WTC11 (cell line): ENCODE measurements around the gene NRSN2. TPM values are rescaled to one million over a fixed set of nuclear protein-coding genes. Genes with fewer than 3 reads are reported as not detected.

Source experiments
- ATAC-seq: fragments of 200-7000 bp; cut with Tn5 transposase; 2 replicates; pipeline ENCODE4 v1.10.0; 2021; ENCODE audit warnings: mild to moderate bottlenecking, moderate library complexity
- CTCF ChIA-PET: fragments of 300-600 bp; sonication (Branson Sonifier 250); formaldehyde crosslinking; loops from one replicate; lab custom pipeline; 2021; ENCODE audit warnings: antibody characterized with exemption; lab: Charles Lee
- POLR2A ChIA-PET: fragments of 350-600 bp; sonication (Branson Sonifier 250); formaldehyde crosslinking; loops from one replicate; lab custom pipeline; 2021; ENCODE audit warnings: antibody characterized with exemption; lab: Charles Lee
- DNase-seq: peaks from one replicate; pipeline ENCODE4 v3.0.0; 2021; ENCODE audit warnings: low spot score
- H3K27ac Mint-ChIP-seq: 2 replicates; pipeline ENCODE4 v1.8.0; 2021; ENCODE audit warnings: mixed read lengths
- H3K27me3 Mint-ChIP-seq: 2 replicates; pipeline ENCODE4 v1.8.0; 2021; ENCODE audit warnings: low read depth, mild to moderate bottlenecking, moderate library complexity, mixed read lengths
- H3K36me3 Mint-ChIP-seq: 2 replicates; pipeline ENCODE4 v1.8.0; 2021; ENCODE audit warnings: mixed read lengths
- H3K4me1 Mint-ChIP-seq: 2 replicates; pipeline ENCODE4 v1.8.0; 2022; ENCODE audit warnings: mixed read lengths
- H3K4me3 Mint-ChIP-seq: 2 replicates; pipeline ENCODE4 v1.8.0; 2021; ENCODE audit warnings: mild to moderate bottlenecking, moderate library complexity, mixed read lengths
- H3K9me3 Mint-ChIP-seq: 2 replicates; pipeline ENCODE4 v1.8.0; 2021; ENCODE audit warnings: mixed read lengths
- NFE2L1 ChIP-seq: sonication (generic); formaldehyde crosslinking; IDR thresholded peaks from 2 replicates; pipeline ENCODE4 v1.8.1; 2023; ENCODE audit warnings: missing genetic modification reagents
- NR3C1 ChIP-seq: sonication (generic); formaldehyde crosslinking; conservative IDR thresholded peaks from 2 replicates; pipeline ENCODE4 v1.8.1; 2023; ENCODE audit warnings: low read depth, mild to moderate bottlenecking, missing genetic modification reagents
- SOX15 ChIP-seq: fragments of 250-450 bp; sonication (Bioruptor Pico); IDR thresholded peaks from 2 replicates; pipeline ENCODE4 v1.9.0; 2021; ENCODE audit warnings: mild to moderate bottlenecking
- TP53 ChIP-seq: sonication (generic); formaldehyde crosslinking; IDR thresholded peaks from 2 replicates; pipeline ENCODE4 v1.8.1; 2023; ENCODE audit warnings: mild to moderate bottlenecking, missing genetic modification reagents
- total RNA-seq: library from RNA; stranded (reverse); gene quantifications from 3 replicates; pipeline ENCODE4 v1.2.3, GENCODE V29; 2021
- TF ChIP-seq, protein P1 (sequence below): sonication (generic); formaldehyde crosslinking; IDR thresholded peaks from 2 replicates; pipeline ENCODE4 v1.8.1; 2022; ENCODE audit warnings: mild to moderate bottlenecking, missing genetic modification reagents, moderate library complexity, borderline replicate concordance
- TF ChIP-seq, protein P2 (sequence below): fragments of 250-450 bp; sonication (Bioruptor Pico); IDR thresholded peaks from 2 replicates; pipeline ENCODE4 v1.9.0; 2021; ENCODE audit warnings: moderate library complexity, mild to moderate bottlenecking, inconsistent platforms, borderline replicate concordance
- TF ChIP-seq, protein P3 (sequence below): sonication (generic); formaldehyde crosslinking; IDR thresholded peaks from 2 replicates; pipeline ENCODE4 v1.8.0; 2022; ENCODE audit warnings: mild to moderate bottlenecking, missing genetic modification reagents
- TF ChIP-seq, protein P4 (sequence below): sonication (generic); formaldehyde crosslinking; IDR thresholded peaks from 2 replicates; pipeline ENCODE4 v1.8.1; 2023; ENCODE audit warnings: mild to moderate bottlenecking, missing genetic modification reagents, moderate library complexity
- TF ChIP-seq, protein P5 (sequence below): sonication (generic); formaldehyde crosslinking; IDR thresholded peaks from 2 replicates; pipeline ENCODE4 v1.8.1; 2022; ENCODE audit warnings: low read depth, missing genetic modification reagents, borderline replicate concordance
- TF ChIP-seq, protein P6 (sequence below): sonication (generic); formaldehyde crosslinking; IDR thresholded peaks from 2 replicates; pipeline ENCODE4 v1.8.1; 2022; ENCODE audit warnings: low read depth, mild to moderate bottlenecking, moderate library complexity, missing genetic modification reagents, borderline replicate concordance
- TF ChIP-seq, protein P7 (sequence below): fragments of 250-450 bp; sonication (Bioruptor Pico); conservative IDR thresholded peaks from 2 replicates; pipeline ENCODE4 v1.9.0; 2021; ENCODE audit warnings: mild to moderate bottlenecking
- TF ChIP-seq, protein P8 (sequence below): fragments of 250-450 bp; sonication (Bioruptor Pico); IDR thresholded peaks from 2 replicates; pipeline ENCODE4 v1.9.0; 2021; ENCODE audit warnings: mild to moderate bottlenecking
- TF ChIP-seq, protein P9 (sequence below): sonication (generic); formaldehyde crosslinking; IDR thresholded peaks from 2 replicates; pipeline ENCODE4 v1.8.1; 2023; ENCODE audit warnings: mild to moderate bottlenecking, missing genetic modification reagents, borderline replicate concordance

NRSN2 gene
- total RNA-seq, 1 experiment from 2014 or later = 23.0 TPM

DNA sequence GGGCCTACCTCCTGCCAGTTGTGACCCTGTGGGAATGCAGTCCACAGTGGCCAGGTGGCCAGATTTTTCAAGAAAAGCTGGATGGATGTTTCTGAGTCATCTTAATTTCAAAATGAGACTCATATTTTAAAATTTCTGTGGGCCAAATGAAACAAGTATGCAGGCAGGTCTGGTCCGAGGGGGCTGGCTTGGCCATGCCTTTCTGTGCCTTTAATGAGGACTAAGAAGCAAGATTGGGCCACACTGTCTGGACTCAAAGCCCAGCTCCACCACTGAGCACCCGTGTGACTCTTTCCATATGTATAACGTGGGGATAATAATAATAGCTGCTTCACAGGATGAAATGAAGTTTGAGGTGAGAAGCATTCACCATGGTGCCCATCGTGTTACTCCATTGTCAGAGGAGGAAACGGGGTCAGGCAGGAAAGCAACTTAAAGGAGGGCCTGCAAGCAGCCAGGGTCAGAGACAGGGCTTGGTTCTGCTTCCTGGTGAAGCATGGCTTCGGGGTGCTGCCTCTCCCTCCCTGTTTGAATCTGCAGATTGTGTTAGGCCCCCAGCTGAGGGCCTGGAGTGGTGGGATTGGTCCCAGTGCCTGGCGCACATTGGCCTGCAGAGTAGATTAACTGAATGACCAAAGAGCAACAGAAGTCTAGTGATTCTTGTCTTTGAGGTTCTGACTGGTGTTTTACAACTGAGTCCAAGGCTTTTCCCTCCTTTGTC is 17.8 kb upstream of the NRSN2 start:
- peaks cover 22% of the 10 kb centered on the region for H3K27me3 Mint-ChIP-seq
- H3K27ac Mint-ChIP-seq = no peak overlapping the region
- POLR2A ChIA-PET = interaction anchor here (1.4 to 2.2 kb wide), 3 partner anchors 19 to 51 kb away, joined by 4 to 8 read pairs (median 6); no protein-coding TSS in a partner anchor
- peaks cover 33% of the 10 kb centered on the region for H3K4me1 Mint-ChIP-seq
- peaks cover 10% of the 10 kb centered on the region for H3K36me3 Mint-ChIP-seq
- H3K9me3 Mint-ChIP-seq = no peaks in the 10 kb centered on the region
- peak overlapping the region; percentile 87 for H3K4me3 Mint-ChIP-seq
- DNase-seq (no peak), ATAC-seq (no peak)
- TF ChIP-seq, protein P1, sequence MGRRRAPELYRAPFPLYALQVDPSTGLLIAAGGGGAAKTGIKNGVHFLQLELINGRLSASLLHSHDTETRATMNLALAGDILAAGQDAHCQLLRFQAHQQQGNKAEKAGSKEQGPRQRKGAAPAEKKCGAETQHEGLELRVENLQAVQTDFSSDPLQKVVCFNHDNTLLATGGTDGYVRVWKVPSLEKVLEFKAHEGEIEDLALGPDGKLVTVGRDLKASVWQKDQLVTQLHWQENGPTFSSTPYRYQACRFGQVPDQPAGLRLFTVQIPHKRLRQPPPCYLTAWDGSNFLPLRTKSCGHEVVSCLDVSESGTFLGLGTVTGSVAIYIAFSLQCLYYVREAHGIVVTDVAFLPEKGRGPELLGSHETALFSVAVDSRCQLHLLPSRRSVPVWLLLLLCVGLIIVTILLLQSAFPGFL (CRISPR knock-in tag) = no peak
- TF ChIP-seq, protein P2, sequence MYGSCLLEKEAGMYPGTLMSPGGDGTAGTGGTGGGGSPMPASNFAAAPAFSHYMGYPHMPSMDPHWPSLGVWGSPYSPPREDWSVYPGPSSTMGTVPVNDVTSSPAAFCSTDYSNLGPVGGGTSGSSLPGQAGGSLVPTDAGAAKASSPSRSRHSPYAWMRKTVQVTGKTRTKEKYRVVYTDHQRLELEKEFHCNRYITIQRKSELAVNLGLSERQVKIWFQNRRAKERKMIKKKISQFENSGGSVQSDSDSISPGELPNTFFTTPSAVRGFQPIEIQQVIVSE (CRISPR knock-in tag) = no peak
- TF ChIP-seq NR3C1 (CRISPR knock-in tag) (no peak), TP53 (CRISPR knock-in tag) (no peak), NFE2L1 (CRISPR knock-in tag) (no peak)
- TF ChIP-seq, protein P3, sequence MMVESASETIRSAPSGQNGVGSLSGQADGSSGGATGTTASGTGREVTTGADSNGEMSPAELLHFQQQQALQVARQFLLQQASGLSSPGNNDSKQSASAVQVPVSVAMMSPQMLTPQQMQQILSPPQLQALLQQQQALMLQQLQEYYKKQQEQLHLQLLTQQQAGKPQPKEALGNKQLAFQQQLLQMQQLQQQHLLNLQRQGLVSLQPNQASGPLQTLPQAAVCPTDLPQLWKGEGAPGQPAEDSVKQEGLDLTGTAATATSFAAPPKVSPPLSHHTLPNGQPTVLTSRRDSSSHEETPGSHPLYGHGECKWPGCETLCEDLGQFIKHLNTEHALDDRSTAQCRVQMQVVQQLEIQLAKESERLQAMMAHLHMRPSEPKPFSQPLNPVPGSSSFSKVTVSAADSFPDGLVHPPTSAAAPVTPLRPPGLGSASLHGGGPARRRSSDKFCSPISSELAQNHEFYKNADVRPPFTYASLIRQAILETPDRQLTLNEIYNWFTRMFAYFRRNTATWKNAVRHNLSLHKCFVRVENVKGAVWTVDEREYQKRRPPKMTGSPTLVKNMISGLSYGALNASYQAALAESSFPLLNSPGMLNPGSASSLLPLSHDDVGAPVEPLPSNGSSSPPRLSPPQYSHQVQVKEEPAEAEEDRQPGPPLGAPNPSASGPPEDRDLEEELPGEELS = no peak
- TF ChIP-seq, protein P4, sequence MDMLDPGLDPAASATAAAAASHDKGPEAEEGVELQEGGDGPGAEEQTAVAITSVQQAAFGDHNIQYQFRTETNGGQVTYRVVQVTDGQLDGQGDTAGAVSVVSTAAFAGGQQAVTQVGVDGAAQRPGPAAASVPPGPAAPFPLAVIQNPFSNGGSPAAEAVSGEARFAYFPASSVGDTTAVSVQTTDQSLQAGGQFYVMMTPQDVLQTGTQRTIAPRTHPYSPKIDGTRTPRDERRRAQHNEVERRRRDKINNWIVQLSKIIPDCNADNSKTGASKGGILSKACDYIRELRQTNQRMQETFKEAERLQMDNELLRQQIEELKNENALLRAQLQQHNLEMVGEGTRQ (CRISPR knock-in tag) = no peak
- TF ChIP-seq, protein P5, sequence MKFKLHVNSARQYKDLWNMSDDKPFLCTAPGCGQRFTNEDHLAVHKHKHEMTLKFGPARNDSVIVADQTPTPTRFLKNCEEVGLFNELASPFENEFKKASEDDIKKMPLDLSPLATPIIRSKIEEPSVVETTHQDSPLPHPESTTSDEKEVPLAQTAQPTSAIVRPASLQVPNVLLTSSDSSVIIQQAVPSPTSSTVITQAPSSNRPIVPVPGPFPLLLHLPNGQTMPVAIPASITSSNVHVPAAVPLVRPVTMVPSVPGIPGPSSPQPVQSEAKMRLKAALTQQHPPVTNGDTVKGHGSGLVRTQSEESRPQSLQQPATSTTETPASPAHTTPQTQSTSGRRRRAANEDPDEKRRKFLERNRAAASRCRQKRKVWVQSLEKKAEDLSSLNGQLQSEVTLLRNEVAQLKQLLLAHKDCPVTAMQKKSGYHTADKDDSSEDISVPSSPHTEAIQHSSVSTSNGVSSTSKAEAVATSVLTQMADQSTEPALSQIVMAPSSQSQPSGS (CRISPR knock-in tag) = no peak
- CTCF ChIA-PET = interaction anchor here (0.8 to 3.2 kb wide), 8 partner anchors 10 to 71 kb away, joined by 3 to 42 read pairs (median 15); partner anchors contain the start of genes DEFB132 and NRSN2

DNA sequence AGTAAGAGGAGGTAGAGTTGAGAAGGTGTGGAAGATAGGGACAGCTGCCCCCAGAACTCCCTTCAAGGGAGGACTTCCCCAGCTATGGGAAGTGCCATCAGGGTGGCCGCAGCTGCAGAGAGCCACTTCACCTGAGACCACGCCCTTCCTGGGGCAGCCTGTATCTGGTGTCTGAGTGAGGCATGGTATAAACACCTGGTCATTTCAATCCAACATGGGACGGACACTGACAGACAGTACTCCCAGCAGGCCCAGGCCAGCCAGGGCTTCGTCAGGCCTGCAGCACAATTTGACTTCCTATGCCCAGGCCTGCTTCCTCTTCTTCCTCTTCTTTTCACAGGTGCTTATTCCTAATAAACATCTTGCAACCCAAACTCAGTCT is 17.1 kb upstream of the NRSN2 start:
- DNase-seq = no peak
- CTCF ChIA-PET = interaction anchor here (0.7 to 3.2 kb wide), 12 partner anchors 9 to 89 kb away, joined by 4 to 42 read pairs (median 8); partner anchors contain the start of genes DEFB132 and NRSN2
- Mint-ChIP-seq H3K4me3 (peak overlapping the region; percentile 87), H3K36me3 (peaks cover 10% of the 10 kb centered on the region), H3K27ac (peak overlapping the region; percentile 76; the same call in 1 of the 2 replicates), H3K4me1 (peaks cover 33% of the 10 kb centered on the region), H3K27me3 (peaks cover 29% of the 10 kb centered on the region), H3K9me3 (no peaks in the 10 kb centered on the region)
- POLR2A ChIA-PET = interaction anchor here (1.3 to 2.2 kb wide), 3 partner anchors 19 to 51 kb away, joined by 4 to 8 read pairs (median 6); no protein-coding TSS in a partner anchor
- ATAC-seq = no peak
- no peak for TF ChIP-seq SOX15 (CRISPR knock-in tag)
- TF ChIP-seq, protein P6, sequence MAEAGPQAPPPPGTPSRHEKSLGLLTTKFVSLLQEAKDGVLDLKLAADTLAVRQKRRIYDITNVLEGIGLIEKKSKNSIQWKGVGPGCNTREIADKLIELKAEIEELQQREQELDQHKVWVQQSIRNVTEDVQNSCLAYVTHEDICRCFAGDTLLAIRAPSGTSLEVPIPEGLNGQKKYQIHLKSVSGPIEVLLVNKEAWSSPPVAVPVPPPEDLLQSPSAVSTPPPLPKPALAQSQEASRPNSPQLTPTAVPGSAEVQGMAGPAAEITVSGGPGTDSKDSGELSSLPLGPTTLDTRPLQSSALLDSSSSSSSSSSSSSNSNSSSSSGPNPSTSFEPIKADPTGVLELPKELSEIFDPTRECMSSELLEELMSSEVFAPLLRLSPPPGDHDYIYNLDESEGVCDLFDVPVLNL (CRISPR knock-in tag) = no peak
- TF ChIP-seq, protein P7, sequence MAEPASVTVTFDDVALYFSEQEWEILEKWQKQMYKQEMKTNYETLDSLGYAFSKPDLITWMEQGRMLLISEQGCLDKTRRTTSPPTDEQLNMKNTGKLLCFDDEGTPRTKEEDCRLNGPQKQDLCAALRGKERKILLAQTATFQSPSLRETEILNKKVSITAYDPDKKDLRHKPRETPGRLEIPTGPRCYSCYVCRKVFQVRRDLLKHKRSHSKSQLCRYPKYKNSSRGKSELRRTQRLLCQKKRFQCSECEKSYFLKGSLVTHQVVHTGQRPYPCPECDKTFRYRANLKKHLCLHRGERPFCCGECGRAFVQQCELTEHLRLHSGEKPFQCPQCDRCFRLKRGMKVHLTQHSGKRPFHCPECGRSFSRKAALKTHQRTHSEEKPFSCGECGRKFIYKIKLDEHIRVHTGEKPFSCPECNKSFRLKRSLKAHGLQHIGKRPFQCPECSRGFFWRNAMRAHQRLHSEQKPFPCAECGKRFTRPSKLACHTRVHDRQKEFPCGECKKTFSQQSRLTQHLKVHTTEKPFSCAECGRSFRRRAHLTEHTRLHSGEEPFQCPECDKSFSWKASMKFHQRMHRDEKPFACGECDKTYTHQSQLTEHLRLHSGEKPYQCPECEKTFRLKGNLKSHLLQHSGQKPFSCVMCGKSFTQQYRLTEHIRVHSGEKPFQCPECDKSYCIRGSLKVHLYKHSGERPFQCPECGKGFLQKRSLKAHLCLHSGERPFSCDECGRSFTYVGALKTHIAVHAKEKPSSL = no peak
- TF ChIP-seq, protein P8, sequence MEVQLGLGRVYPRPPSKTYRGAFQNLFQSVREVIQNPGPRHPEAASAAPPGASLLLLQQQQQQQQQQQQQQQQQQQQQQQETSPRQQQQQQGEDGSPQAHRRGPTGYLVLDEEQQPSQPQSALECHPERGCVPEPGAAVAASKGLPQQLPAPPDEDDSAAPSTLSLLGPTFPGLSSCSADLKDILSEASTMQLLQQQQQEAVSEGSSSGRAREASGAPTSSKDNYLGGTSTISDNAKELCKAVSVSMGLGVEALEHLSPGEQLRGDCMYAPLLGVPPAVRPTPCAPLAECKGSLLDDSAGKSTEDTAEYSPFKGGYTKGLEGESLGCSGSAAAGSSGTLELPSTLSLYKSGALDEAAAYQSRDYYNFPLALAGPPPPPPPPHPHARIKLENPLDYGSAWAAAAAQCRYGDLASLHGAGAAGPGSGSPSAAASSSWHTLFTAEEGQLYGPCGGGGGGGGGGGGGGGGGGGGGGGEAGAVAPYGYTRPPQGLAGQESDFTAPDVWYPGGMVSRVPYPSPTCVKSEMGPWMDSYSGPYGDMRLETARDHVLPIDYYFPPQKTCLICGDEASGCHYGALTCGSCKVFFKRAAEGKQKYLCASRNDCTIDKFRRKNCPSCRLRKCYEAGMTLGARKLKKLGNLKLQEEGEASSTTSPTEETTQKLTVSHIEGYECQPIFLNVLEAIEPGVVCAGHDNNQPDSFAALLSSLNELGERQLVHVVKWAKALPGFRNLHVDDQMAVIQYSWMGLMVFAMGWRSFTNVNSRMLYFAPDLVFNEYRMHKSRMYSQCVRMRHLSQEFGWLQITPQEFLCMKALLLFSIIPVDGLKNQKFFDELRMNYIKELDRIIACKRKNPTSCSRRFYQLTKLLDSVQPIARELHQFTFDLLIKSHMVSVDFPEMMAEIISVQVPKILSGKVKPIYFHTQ (CRISPR knock-in tag) = no peak
- TF ChIP-seq, protein P9, sequence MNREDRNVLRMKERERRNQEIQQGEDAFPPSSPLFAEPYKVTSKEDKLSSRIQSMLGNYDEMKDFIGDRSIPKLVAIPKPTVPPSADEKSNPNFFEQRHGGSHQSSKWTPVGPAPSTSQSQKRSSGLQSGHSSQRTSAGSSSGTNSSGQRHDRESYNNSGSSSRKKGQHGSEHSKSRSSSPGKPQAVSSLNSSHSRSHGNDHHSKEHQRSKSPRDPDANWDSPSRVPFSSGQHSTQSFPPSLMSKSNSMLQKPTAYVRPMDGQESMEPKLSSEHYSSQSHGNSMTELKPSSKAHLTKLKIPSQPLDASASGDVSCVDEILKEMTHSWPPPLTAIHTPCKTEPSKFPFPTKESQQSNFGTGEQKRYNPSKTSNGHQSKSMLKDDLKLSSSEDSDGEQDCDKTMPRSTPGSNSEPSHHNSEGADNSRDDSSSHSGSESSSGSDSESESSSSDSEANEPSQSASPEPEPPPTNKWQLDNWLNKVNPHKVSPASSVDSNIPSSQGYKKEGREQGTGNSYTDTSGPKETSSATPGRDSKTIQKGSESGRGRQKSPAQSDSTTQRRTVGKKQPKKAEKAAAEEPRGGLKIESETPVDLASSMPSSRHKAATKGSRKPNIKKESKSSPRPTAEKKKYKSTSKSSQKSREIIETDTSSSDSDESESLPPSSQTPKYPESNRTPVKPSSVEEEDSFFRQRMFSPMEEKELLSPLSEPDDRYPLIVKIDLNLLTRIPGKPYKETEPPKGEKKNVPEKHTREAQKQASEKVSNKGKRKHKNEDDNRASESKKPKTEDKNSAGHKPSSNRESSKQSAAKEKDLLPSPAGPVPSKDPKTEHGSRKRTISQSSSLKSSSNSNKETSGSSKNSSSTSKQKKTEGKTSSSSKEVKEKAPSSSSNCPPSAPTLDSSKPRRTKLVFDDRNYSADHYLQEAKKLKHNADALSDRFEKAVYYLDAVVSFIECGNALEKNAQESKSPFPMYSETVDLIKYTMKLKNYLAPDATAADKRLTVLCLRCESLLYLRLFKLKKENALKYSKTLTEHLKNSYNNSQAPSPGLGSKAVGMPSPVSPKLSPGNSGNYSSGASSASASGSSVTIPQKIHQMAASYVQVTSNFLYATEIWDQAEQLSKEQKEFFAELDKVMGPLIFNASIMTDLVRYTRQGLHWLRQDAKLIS (CRISPR knock-in tag) = no peak
- TF ChIP-seq, protein P4 (CRISPR knock-in tag) = no peak
